Left lung (tissue), 10 donors: ENCODE results near the gene MT1F. TPM values are rescaled to one million over a fixed set of nuclear protein-coding genes. Genes with fewer than 3 reads are reported as not detected.

Experiments used
- ATAC-seq: fragments of 200-7000 bp; cut with Tn5 transposase; one replicate; pipeline ENCODE4 v1.9.1; 2020; ENCODE audit warnings: moderate library complexity
- DNase-seq, 4 donors: peaks; one replicate each; pipeline ENCODE4 v3.0.0-alpha.2; 2013 to 2020
- H3K27ac ChIP-seq, 2 donors: fragments of 200-600 bp; sonication (generic) in 1 of 2; one replicate each; pipeline versions ENCODE4 v1.5.0 to v1.8.0; 2020 to 2021
- H3K27me3 ChIP-seq, 2 donors: fragments of 200-600 bp; sonication (generic) in 1 of 2; one replicate each; pipeline versions ENCODE4 v1.5.0 to v1.8.0; 2020 to 2021
- H3K36me3 ChIP-seq, 2 donors: fragments of 200-600 bp; sonication (generic) in 1 of 2; one replicate each; pipeline versions ENCODE4 v1.5.0 to v1.8.0; 2020 to 2021
- H3K4me1 ChIP-seq, 2 donors: fragments of 200-600 bp; one replicate each; pipeline ENCODE4 v1.8.0; 2021
- H3K4me3 ChIP-seq, 2 donors: fragments of 200-600 bp; sonication (generic) in 1 of 2; one replicate each; pipeline versions ENCODE4 v1.5.0 to v1.8.0; 2020 to 2021; ENCODE audit warnings: mild to moderate bottlenecking in 1 of 2
- H3K9me3 ChIP-seq, 2 donors: fragments of 200-600 bp; sonication (generic) in 1 of 2; one replicate each; pipeline versions ENCODE4 v1.5.0 to v1.8.0; 2020 to 2021
- intact Hi-C, 2 donors: fragments of 100-400 bp; cut with DNase I; formaldehyde crosslinking; loops; one replicate each; pipeline versions ENCODE4 v1.11.2 to v1.14.2; 2022
- polyA plus RNA-seq, 6 donors: library from polyadenylated mRNA; unstranded; fragments of 120-200 nt; gene quantifications; one replicate each; pipeline ENCODE4 v1.2.1, GENCODE V29; 2013; ENCODE audit not compliant: insufficient read length in 6 of 6
- total RNA-seq, 2 donors: library from RNA; stranded (reverse); fragmentation: NEBNext Ultra II Directional; extraction: Animal tissue kit (Norgen Biotek cat#: 25700); gene quantifications; one replicate each; pipeline ENCODE4 v1.2.1, GENCODE V29; 2021
- TF ChIP-seq, protein P1 (sequence below), 2 donors: fragments of 200-600 bp; sonication (generic) in 1 of 2; IDR thresholded peaks; one replicate each; pipeline versions ENCODE4 v1.5.0 to v1.8.0; 2021; ENCODE audit warnings: antibody characterized with exemption in 2 of 2
- donor health status: DM: no; HTN: yes; CAD: no.
- donor health status: DM: no; HTN: no; CAD: no.

Gene MT1F
- total and polyA plus RNA-seq, 8 donors, result 4.2 to 14.8 (median 7.5) TPM

DNA sequence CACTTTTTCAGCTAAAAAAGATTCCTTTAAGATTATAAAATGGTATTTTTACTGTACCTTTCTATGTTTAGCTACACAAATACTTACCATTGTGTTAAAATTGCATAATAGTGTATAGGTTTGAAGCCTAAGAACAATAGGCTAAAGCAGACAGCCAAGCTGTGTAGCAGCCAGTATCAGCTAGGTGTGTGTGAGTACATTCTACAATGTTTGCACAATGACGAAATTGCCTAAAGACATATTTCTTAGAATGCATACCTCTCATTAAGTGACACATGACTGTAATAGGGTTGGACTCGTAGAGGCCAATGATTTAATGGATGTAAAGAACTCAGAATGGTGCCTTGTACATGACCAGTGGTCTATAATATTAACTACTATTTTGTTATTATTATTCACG, 7.9 kb upstream of the MT1F start:
- intact Hi-C loops, result no loop called here
- no peak for ATAC-seq

DNA sequence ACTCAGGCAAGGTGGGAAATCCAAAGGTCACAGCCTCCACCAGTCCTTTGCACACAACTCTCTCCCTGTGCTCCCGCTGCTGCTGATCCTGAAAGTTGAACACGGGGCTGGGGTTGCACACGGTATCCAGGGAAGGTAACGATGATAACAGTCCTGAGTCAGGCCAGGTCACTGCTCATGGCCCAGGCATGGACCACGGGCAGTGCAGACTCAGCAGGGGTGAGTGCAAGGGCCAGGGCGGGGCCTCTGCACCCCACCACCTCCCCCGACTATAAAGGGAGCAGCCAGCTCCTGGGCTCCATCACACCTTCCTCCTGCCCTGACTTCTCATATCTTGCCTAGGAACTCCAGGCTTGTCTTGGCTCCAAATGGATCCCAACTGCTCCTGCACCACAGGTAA, 6.2 kb upstream of the MT1F start, which contains the start of gene MT1B:
Gene MT1B (plus strand): TSS at position 301 of the 400 bp plus-strand sequence. CDS start 68 bp downstream, at position 369.
- Histone ChIP-seq H3K27me3 (peaks cover 5 to 45% of the 10 kb centered on the region in 2 donors), H3K36me3 (no peaks in the 10 kb centered on the region), H3K4me1 (no peaks in the 10 kb centered on the region), H3K9me3 (no peaks in the 10 kb centered on the region), H3K27ac (no peak within 1 kb of the TSS), H3K4me3 (no peak within 1 kb of the TSS)
- intact Hi-C loops, result no loop called here
- ATAC-seq (no peak), DNase-seq (no peak)
- TF ChIP-seq, protein P1, sequence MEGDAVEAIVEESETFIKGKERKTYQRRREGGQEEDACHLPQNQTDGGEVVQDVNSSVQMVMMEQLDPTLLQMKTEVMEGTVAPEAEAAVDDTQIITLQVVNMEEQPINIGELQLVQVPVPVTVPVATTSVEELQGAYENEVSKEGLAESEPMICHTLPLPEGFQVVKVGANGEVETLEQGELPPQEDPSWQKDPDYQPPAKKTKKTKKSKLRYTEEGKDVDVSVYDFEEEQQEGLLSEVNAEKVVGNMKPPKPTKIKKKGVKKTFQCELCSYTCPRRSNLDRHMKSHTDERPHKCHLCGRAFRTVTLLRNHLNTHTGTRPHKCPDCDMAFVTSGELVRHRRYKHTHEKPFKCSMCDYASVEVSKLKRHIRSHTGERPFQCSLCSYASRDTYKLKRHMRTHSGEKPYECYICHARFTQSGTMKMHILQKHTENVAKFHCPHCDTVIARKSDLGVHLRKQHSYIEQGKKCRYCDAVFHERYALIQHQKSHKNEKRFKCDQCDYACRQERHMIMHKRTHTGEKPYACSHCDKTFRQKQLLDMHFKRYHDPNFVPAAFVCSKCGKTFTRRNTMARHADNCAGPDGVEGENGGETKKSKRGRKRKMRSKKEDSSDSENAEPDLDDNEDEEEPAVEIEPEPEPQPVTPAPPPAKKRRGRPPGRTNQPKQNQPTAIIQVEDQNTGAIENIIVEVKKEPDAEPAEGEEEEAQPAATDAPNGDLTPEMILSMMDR (IDR thresholded peaks at IDR 0.05), result no peak

More for the DNA sequence above, 7.9 kb upstream of the MT1F start:
- DNase-seq, result no peak
- Histone ChIP-seq H3K9me3 (no peaks in the 10 kb centered on the region), H3K27ac (no peak overlapping the region), H3K4me1 (no peaks in the 10 kb centered on the region), H3K36me3 (no peaks in the 10 kb centered on the region), H3K4me3 (no peak overlapping the region), H3K27me3 (peaks cover 5 to 61% of the 10 kb centered on the region in 2 donors)
- TF ChIP-seq, protein P1 (IDR thresholded peaks at IDR 0.05), result no peak

- DNase-seq (no peak), ATAC-seq (no peak)
- Histone ChIP-seq H3K4me1 (no peaks in the 10 kb centered on the region), H3K36me3 (no peaks in the 10 kb centered on the region), H3K27me3 (peaks cover 0 to 35% of the 10 kb centered on the region in 2 donors), H3K27ac (no peak overlapping the region), H3K4me3 (no peak overlapping the region), H3K9me3 (no peaks in the 10 kb centered on the region)
- intact Hi-C loops, result no loop called here
- TF ChIP-seq, protein P1 (IDR thresholded peaks at IDR 0.05), result no peak
Observed at GRCh38 chr16:56652600-56652999, 5.2 kb upstream of the MT1F start.

- TF ChIP-seq, protein P1 (IDR thresholded peaks at IDR 0.05), result no peak
- no peak for DNase-seq
- Histone ChIP-seq H3K36me3 (no peaks in the 10 kb centered on the region), H3K27me3 (peaks cover 0 to 29% of the 10 kb centered on the region in 2 donors), H3K4me1 (peaks cover 0 to 6% of the 10 kb centered on the region in 2 donors), H3K27ac (no peak overlapping the region), H3K4me3 (no peak overlapping the region), H3K9me3 (no peaks in the 10 kb centered on the region)
- no peak for ATAC-seq
- intact Hi-C loops, result no loop called here
Observed at GRCh38 chr16:56653218-56653617, 4.5 kb upstream of the MT1F start.

- TF ChIP-seq, protein P1 (IDR thresholded peaks at IDR 0.05), result no peak
- DNase-seq, result peak in 1 of 4 donors; percentile 66
- peaks cover 0 to 19% of the 10 kb centered on the region in 2 donors for H3K4me1 ChIP-seq
- peak overlapping the region; percentile 55 to 63 for H3K4me3 ChIP-seq
- H3K36me3 ChIP-seq, result no peaks in the 10 kb centered on the region
- H3K27ac ChIP-seq, result peak overlapping the region in 1 of 2 donors; percentile 60
- H3K27me3 ChIP-seq, result peaks cover 10 to 27% of the 10 kb centered on the region in 2 donors
- no peak for ATAC-seq
- H3K9me3 ChIP-seq, result no peaks in the 10 kb centered on the region
- intact Hi-C loops, result no loop called here
Observed at GRCh38 chr16:56658327-56658875, 642 bp downstream of the MT1F start.
